Activated naive CD8-positive, alpha-beta T cell treated with anti-CD3 and anti-CD28 coated beads, Interleukin-2, amount 10 ng/mL, durations not matched to agents 7 days and 5 days (primary cell): ENCODE results near the gene C3. TPM values are rescaled to one million over a fixed set of nuclear protein-coding genes. Genes with fewer than 3 reads are reported as not detected.
A peak's percentile ranks its signal among the peaks of the same experiment; 100 is the strongest.

ENCODE experiments used
- ATAC-seq: fragments of 150-1000 bp; cut with Tn5 transposase; one replicate; pipeline ENCODE4 v1.10.0; 2021; ENCODE audit warnings: low read depth, moderate library complexity
- POLR2A ChIA-PET: fragments of 350-600 bp; sonication (Branson Sonifier 250); formaldehyde crosslinking; loops from one replicate; lab custom pipeline; 2021; ENCODE audit warnings: antibody characterized with exemption; lab: Charles Lee
- DNase-seq: peaks from one replicate; pipeline ENCODE4 v3.0.0; 2021
- H3K27ac Mint-ChIP-seq: one replicate; pipeline ENCODE4 v1.8.0; 2022; ENCODE audit warnings: mild to moderate bottlenecking, mixed read lengths
- H3K27me3 Mint-ChIP-seq: one replicate; pipeline ENCODE4 v1.8.0; 2022; ENCODE audit warnings: mild to moderate bottlenecking, moderate library complexity, mixed read lengths
- H3K36me3 Mint-ChIP-seq: one replicate; pipeline ENCODE4 v1.8.0; 2021; ENCODE audit warnings: mild to moderate bottlenecking, mixed read lengths
- H3K4me1 Mint-ChIP-seq: one replicate; pipeline ENCODE4 v1.8.0; 2021; ENCODE audit warnings: mixed read lengths
- H3K4me3 Mint-ChIP-seq: one replicate; pipeline ENCODE4 v1.8.0; 2022; ENCODE audit warnings: mild to moderate bottlenecking, moderate library complexity, mixed read lengths
- H3K9me3 Mint-ChIP-seq: one replicate; pipeline ENCODE4 v1.8.0; 2021; ENCODE audit warnings: mixed read lengths
- total RNA-seq, 2 experiments: library from RNA; stranded (reverse); gene quantifications; one replicate each; pipeline ENCODE4 v1.2.3, GENCODE V29; 2021

The C3 gene
- total RNA-seq, 2 experiments from 2014 or later = 2.0 to 2.1 TPM

GRCh38 chr19:6740589-6741343 is 20.3 kb upstream of the C3 start:
- no peak for DNase-seq

GRCh38 chr19:6739883-6740588 is 19.6 kb upstream of the C3 start:
- peaks cover 6% of the 10 kb centered on the region for H3K36me3 Mint-ChIP-seq
- H3K9me3 Mint-ChIP-seq = no peaks in the 10 kb centered on the region
- POLR2A ChIA-PET = interaction anchor here (0.6 to 4.3 kb wide), 4 partner anchors 61 to 223 kb away, joined by 3 to 23 read pairs (median 6); no protein-coding TSS in a partner anchor
- DNase-seq = no peak
- H3K4me1 Mint-ChIP-seq = peaks cover 26% of the 10 kb centered on the region
- no peaks in the 10 kb centered on the region for H3K27me3 Mint-ChIP-seq
- peak overlapping the region; percentile 50 for H3K27ac Mint-ChIP-seq
- no peak for ATAC-seq
- H3K4me3 Mint-ChIP-seq = peak overlapping the region; percentile 98

More at GRCh38 chr19:6740589-6741343, 20.3 kb upstream of the C3 start:
- Mint-ChIP-seq H3K9me3 (no peaks in the 10 kb centered on the region), H3K4me3 (peak overlapping the region; percentile 98), H3K27me3 (no peaks in the 10 kb centered on the region), H3K4me1 (peaks cover 24% of the 10 kb centered on the region), H3K36me3 (peaks cover 11% of the 10 kb centered on the region), H3K27ac (peak overlapping the region; percentile 36)
- ATAC-seq = no peak
- POLR2A ChIA-PET = interaction anchor here (0.6 to 1.9 kb wide), 3 partner anchors 60 to 120 kb away, joined by 3 to 9 read pairs (median 3); no protein-coding TSS in a partner anchor

GRCh38 chr19:6739390-6739882 is 19.0 kb upstream of the C3 start, which contains the start of gene TRIP10:
TSS of gene TRIP10 (plus strand) at chr19:6739680. CDS start at chr19:6739762, 82 bp downstream.
- no peak for ATAC-seq
- H3K9me3 Mint-ChIP-seq = no peaks in the 10 kb centered on the region
- H3K36me3 Mint-ChIP-seq = peaks cover 7% of the 10 kb centered on the region
- POLR2A ChIA-PET = interaction anchor here (1.4 to 4.3 kb wide), 6 partner anchors 32 to 222 kb away, joined by 3 to 23 read pairs (median 14); partner anchors contain the start of gene VAV1
- DNase-seq = peak; percentile 89
- no peaks in the 10 kb centered on the region for H3K27me3 Mint-ChIP-seq
- peak within 1 kb of the TSS; percentile 98 for H3K4me3 Mint-ChIP-seq
- peak within 1 kb of the TSS; percentile 100 for H3K27ac Mint-ChIP-seq
- peaks cover 26% of the 10 kb centered on the region for H3K4me1 Mint-ChIP-seq

GRCh38 chr19:6738787-6739389 is 18.4 kb upstream of the C3 start:
- ATAC-seq = no peak
- DNase-seq = peak; percentile 64
- POLR2A ChIA-PET = interaction anchor here (1.0 to 4.3 kb wide), 14 partner anchors 22 to 222 kb away, joined by 3 to 23 read pairs (median 10); partner anchors contain the start of genes SH2D3A, TNFSF14 and VAV1
- Mint-ChIP-seq H3K4me3 (peak overlapping the region; percentile 98), H3K27me3 (no peaks in the 10 kb centered on the region), H3K9me3 (no peaks in the 10 kb centered on the region), H3K4me1 (peaks cover 26% of the 10 kb centered on the region), H3K27ac (peak overlapping the region; percentile 100), H3K36me3 (peaks cover 8% of the 10 kb centered on the region)

- POLR2A ChIA-PET = interaction anchor here (0.6 to 4.3 kb wide), 19 partner anchors 23 to 364 kb away, joined by 3 to 23 read pairs (median 9); partner anchors contain the start of genes SH2D3A, TNFSF14 and VAV1
- H3K4me1 Mint-ChIP-seq = peaks cover 26% of the 10 kb centered on the region
- peak; percentile 79 for DNase-seq
- H3K9me3 Mint-ChIP-seq = no peaks in the 10 kb centered on the region
- no peaks in the 10 kb centered on the region for H3K27me3 Mint-ChIP-seq
- H3K4me3 Mint-ChIP-seq = peak overlapping the region; percentile 98
- H3K27ac Mint-ChIP-seq = peak overlapping the region; percentile 100
- ATAC-seq = peak; percentile 23
- peaks cover 7% of the 10 kb centered on the region for H3K36me3 Mint-ChIP-seq
These were observed 17.7 kb upstream of the C3 start for GRCh38 chr19:6737873-6738786.

GRCh38 chr19:6737284-6737872 is 16.9 kb upstream of the C3 start, which contains the start of gene GPR108:
TSS of gene GPR108 (minus strand) at chr19:6737580. CDS start at chr19:6737576, 4 bp downstream.
- DNase-seq (peak; percentile 99), ATAC-seq (peak; percentile 78)
- peaks cover 11% of the 10 kb centered on the region for H3K36me3 Mint-ChIP-seq
- H3K27ac Mint-ChIP-seq = peak within 1 kb of the TSS; percentile 100
- no peaks in the 10 kb centered on the region for H3K27me3 Mint-ChIP-seq
- peak within 1 kb of the TSS; percentile 98 for H3K4me3 Mint-ChIP-seq
- POLR2A ChIA-PET = interaction anchor here (0.7 to 4.3 kb wide), 18 partner anchors 24 to 364 kb away, joined by 3 to 23 read pairs (median 8); partner anchors contain the start of genes SH2D3A, TNFSF14 and VAV1
- H3K9me3 Mint-ChIP-seq = no peaks in the 10 kb centered on the region
- peaks cover 26% of the 10 kb centered on the region for H3K4me1 Mint-ChIP-seq

- POLR2A ChIA-PET = interaction anchor here (0.6 to 4.3 kb wide), 22 partner anchors 24 to 363 kb away, joined by 3 to 23 read pairs (median 8); partner anchors contain the start of genes KHSRP, SH2D3A, TNFSF14 and TNFSF9
- peak overlapping the region; percentile 100 for H3K27ac Mint-ChIP-seq
These were observed 16.4 kb upstream of the C3 start for GRCh38 chr19:6736917-6737283.

GRCh38 chr19:6736169-6736916 is 15.9 kb upstream of the C3 start:
- peak; percentile 81 for DNase-seq
- Mint-ChIP-seq H3K9me3 (no peaks in the 10 kb centered on the region), H3K36me3 (peaks cover 15% of the 10 kb centered on the region), H3K4me1 (peaks cover 26% of the 10 kb centered on the region), H3K27ac (peak overlapping the region; percentile 100), H3K27me3 (no peaks in the 10 kb centered on the region), H3K4me3 (peak overlapping the region; percentile 98)
- POLR2A ChIA-PET = interaction anchor here (0.6 to 4.3 kb wide), 19 partner anchors 32 to 363 kb away, joined by 3 to 23 read pairs (median 4); partner anchors contain the start of genes KHSRP, TNFSF14, TNFSF9 and VAV1
- ATAC-seq = peak; percentile 27

More at GRCh38 chr19:6736917-6737283, 16.4 kb upstream of the C3 start:
- Mint-ChIP-seq H3K27me3 (no peaks in the 10 kb centered on the region), H3K9me3 (no peaks in the 10 kb centered on the region), H3K4me1 (peaks cover 26% of the 10 kb centered on the region), H3K4me3 (peak overlapping the region; percentile 98), H3K36me3 (peaks cover 14% of the 10 kb centered on the region)
- ATAC-seq (no peak), DNase-seq (no peak)

GRCh38 chr19:6735181-6735911 is 14.9 kb upstream of the C3 start:
- Mint-ChIP-seq H3K4me1 (peaks cover 23% of the 10 kb centered on the region), H3K36me3 (peaks cover 15% of the 10 kb centered on the region), H3K27me3 (no peaks in the 10 kb centered on the region), H3K27ac (peak overlapping the region; percentile 100), H3K4me3 (peak overlapping the region; percentile 98), H3K9me3 (no peaks in the 10 kb centered on the region)
- DNase-seq = no peak
- POLR2A ChIA-PET = interaction anchor here (1.0 to 3.6 kb wide), 9 partner anchors 39 to 205 kb away, joined by 3 to 18 read pairs (median 4); partner anchors contain the start of genes TNFSF14 and TNFSF9
- no peak for ATAC-seq

- no peak for DNase-seq
- Mint-ChIP-seq H3K4me1 (peaks cover 21% of the 10 kb centered on the region), H3K9me3 (no peaks in the 10 kb centered on the region), H3K4me3 (no peak overlapping the region), H3K27me3 (no peaks in the 10 kb centered on the region), H3K27ac (no peak overlapping the region), H3K36me3 (peaks cover 16% of the 10 kb centered on the region)
- ATAC-seq = no peak
- POLR2A ChIA-PET = interaction anchor here (1.0 to 1.2 kb wide), 2 partner anchors 95 to 102 kb away, joined by 3 to 4 read pairs; no protein-coding TSS in a partner anchor
These were observed 13.7 kb upstream of the C3 start for GRCh38 chr19:6734096-6734696.
